ENCODE data around the gene STK4. TPM values are rescaled to one million over a fixed set of nuclear protein-coding genes. Genes with fewer than 3 reads are reported as not detected.

Gene STK4
- total and polyA plus RNA-seq, 2 of the 8 experiments (the other 6 are each of a cell fraction or from before 2014, with no cell fraction given), result 12.0 to 34.3 TPM

- WGBS, 2 experiments (ENCODE audit: extremely low coverage in 1 of 2, insufficient coverage in 1 of 2, insufficient read length in 1 of 2, insufficient replicate concordance in 2 of 2, low coverage in 1 of 2, low lambda C conversion rate in 2 of 2, missing lambda C conversion rate in 1 of 2), result 95% methylated on average over 2 of the region's 2 CpGs; no CpG with 5 or more reads in 1 of the 2 experiments
- no peak overlapping the region for H4K8ac ChIP-seq (ENCODE audit: extremely low read depth, insufficient read depth, low read length)
- CTCF ChIA-PET (ENCODE audit: partially characterized antibody), result interaction anchor here (1.2 kb wide), 1 partner anchor 17 kb away, joined by 4 read pairs; no protein-coding TSS in a partner anchor
Measured at GRCh38 chr20:44917399-44917798, 48.9 kb upstream of the STK4 start.

More at GRCh38 chr20:44917399-44917798, 48.9 kb upstream of the STK4 start:
- Histone ChIP-seq H3K4me1 (replicated peaks in 1 of 4; ENCODE audit: control insufficient read depth in 3 of 4, insufficient read depth in 4 of 4, low read length in 3 of 4) (no peaks in the 10 kb centered on the region; a peak in 1 of 7 replicates), H3K14ac (ENCODE audit: insufficient read length) (no peak overlapping the region), H4K20me1 (replicated peaks in 1 of 2; ENCODE audit: control insufficient read depth in 1 of 2, insufficient read depth in 2 of 2, low read length in 2 of 2) (peaks cover 2% of the 10 kb centered on the region in 2 experiments), H3K79me1 (ENCODE audit: low read depth, low read length) (peaks cover 4% of the 10 kb centered on the region), H3K56ac (replicated peaks; ENCODE audit: insufficient read length, low read depth, low read length) (no peak overlapping the region), H2AFZ (ENCODE audit: low read length) (no peak overlapping the region), H3K79me2 (ENCODE audit: control insufficient read depth in 1 of 2, insufficient read depth in 2 of 2, low read length in 2 of 2) (0 out of 4 replicates have a peak, but pooled peaks cover 0 to 6% of the 10 kb centered on the region in 2 experiments), H2BK12ac (ENCODE audit: low read depth, low read length) (no peak overlapping the region), H3K27me3 (replicated peaks in 1 of 4; ENCODE audit: control insufficient read depth in 3 of 4, extremely low read depth in 1 of 4, insufficient read depth in 3 of 4, low read length in 3 of 4) (no peaks in the 10 kb centered on the region), H2BK5ac (ENCODE audit: low read depth, low read length) (no peak overlapping the region), H2AK5ac (ENCODE audit: low read depth, low read length) (no peak overlapping the region), H3K36me3 (ENCODE audit: control insufficient read depth in 2 of 4, insufficient read depth in 4 of 4, low read length in 3 of 4) (peaks cover 14 to 71% (median 38%) of the 10 kb centered on the region in 4 experiments), H4K91ac (replicated peaks; ENCODE audit: insufficient read length, low read length) (no peak overlapping the region), H3K4me3 (ENCODE audit: extremely low read depth in 1 of 4, insufficient read depth in 2 of 4, low read depth in 3 of 4, low read length in 4 of 4) (no peak overlapping the region), H3K23me2 (ENCODE audit: low read depth, low read length) (no peaks in the 10 kb centered on the region), H3K4ac (replicated peaks; ENCODE audit: insufficient read length, low read depth, low read length) (no peak overlapping the region), H3K23ac (ENCODE audit: insufficient read length) (no peak overlapping the region), H3K4me2 (ENCODE audit: insufficient read depth in 1 of 2, low read depth in 2 of 2, low read length in 2 of 2) (no peak overlapping the region), H4K5ac (ENCODE audit: insufficient read length, low read depth, low read length) (no peak overlapping the region), H3K9me3 (ENCODE audit: insufficient read depth in 2 of 2, low read depth in 1 of 2, low read length in 1 of 2) (no peaks in the 10 kb centered on the region), H2BK15ac (ENCODE audit: low read length) (no peak overlapping the region), H3K27ac (ENCODE audit: low read depth, low read length) (no peak overlapping the region), H3K18ac (ENCODE audit: extremely low read depth, low read length) (no peak overlapping the region), H3K9ac (replicated peaks in 1 of 4; ENCODE audit: extremely low read depth in 1 of 4, low read depth in 3 of 4, low read length in 3 of 4) (no peak overlapping the region), H2BK20ac (ENCODE audit: low read length) (no peak overlapping the region), H2BK120ac (replicated peaks; ENCODE audit: low read depth, low read length) (no peak overlapping the region)
- DNase-seq (ENCODE audit: low read depth in 1 of 2, low spot score in 2 of 2) (no peak), FAIRE-seq (no peak)
- POLR2A ChIA-PET (ENCODE audit: partially characterized antibody), result interaction anchor here (0.9 to 1.4 kb wide), 5 partner anchors 8 to 32 kb away, joined by 3 to 6 read pairs (median 3); partner anchors contain the start of gene YWHAB
- TF ChIP-seq TCF12 (IDR thresholded peaks at IDR 0.05; ENCODE audit: low read depth, low read length) (no peak), CTCF (IDR thresholded peaks at IDR 0.05; ENCODE audit: control extremely low read depth in 1 of 3, insufficient read depth in 1 of 3, low read depth in 1 of 3, low read length in 3 of 3) (no peak), KDM1A (IDR thresholded peaks at IDR 0.05; ENCODE audit: borderline replicate concordance, low read length) (no peak), SAP30 (IDR thresholded peaks at IDR 0.05; ENCODE audit: insufficient read depth, insufficient replicate concordance, low read length) (no peak), SUZ12 (IDR thresholded peaks at IDR 0.05; ENCODE audit: low read length) (no peak), MAFK (IDR thresholded peaks at IDR 0.05; ENCODE audit: low read depth, low read length) (no peak), GTF2F1 (IDR thresholded peaks at IDR 0.05; ENCODE audit: borderline replicate concordance, low read depth, low read length) (no peak), SIX5 (IDR thresholded peaks at IDR 0.05; ENCODE audit: low read depth, low read length) (no peak), POU5F1 (IDR thresholded peaks at IDR 0.05; ENCODE audit: low read depth, low read length) (no peak), HDAC6 (IDR thresholded peaks at IDR 0.05; ENCODE audit: low read depth, low read length) (no peak), EP300 (IDR thresholded peaks at IDR 0.05; ENCODE audit: borderline replicate concordance in 1 of 2, low read depth in 2 of 2, low read length in 2 of 2) (no peak)

All from H1 (cell line).